GM21447 (cell line): ENCODE results near the gene RAPGEF2.
"Not testable (repeated sequence)": the region's sequence is repeated elsewhere in the genome, so short reads cannot be mapped to it uniquely, and the experiment has no call there.

ENCODE experiments used
- ATAC-seq: cut with Tn5 transposase; IDR thresholded peaks from one replicate; pipeline ENCODE4 v1.9.1; 2021; ENCODE audit not compliant: unreplicated experiment

The RAPGEF2 gene

GRCh38 chr4:159229164-159229563 lies 126.3 kb downstream of the RAPGEF2 start:
- ATAC-seq: no peak

- ATAC-seq: no peak
These were observed 129.7 kb downstream of the RAPGEF2 start for GRCh38 chr4:159232465-159233106.

GRCh38 chr4:159235779-159236368 lies 133.0 kb downstream of the RAPGEF2 start:
- no peak for ATAC-seq

GRCh38 chr4:159237975-159238374 lies 135.1 kb downstream of the RAPGEF2 start:
- ATAC-seq: no peak

- ATAC-seq: no peak
These were observed 135.8 kb downstream of the RAPGEF2 start for GRCh38 chr4:159238631-159239030.

- ATAC-seq: no peak
These were observed 136.8 kb downstream of the RAPGEF2 start for GRCh38 chr4:159239629-159240028.

GRCh38 chr4:159240046-159240445 lies 137.2 kb downstream of the RAPGEF2 start:
- no peak for ATAC-seq

- ATAC-seq: no peak
These were observed 137.8 kb downstream of the RAPGEF2 start for GRCh38 chr4:159240687-159241086.

- ATAC-seq: no peak
These were observed 139.5 kb downstream of the RAPGEF2 start for GRCh38 chr4:159242427-159242826.

- ATAC-seq: no peak
These were observed 145.7 kb downstream of the RAPGEF2 start for GRCh38 chr4:159248384-159249178.

- no peak for ATAC-seq
These were observed 148.0 kb downstream of the RAPGEF2 start for GRCh38 chr4:159250751-159251325.

- not testable (repeated sequence) for ATAC-seq
These were observed 148.7 kb downstream of the RAPGEF2 start for GRCh38 chr4:159251580-159251979.

GRCh38 chr4:159252491-159252890 lies 149.6 kb downstream of the RAPGEF2 start:
- no peak for ATAC-seq

GRCh38 chr4:159256037-159256436 lies 153.2 kb downstream of the RAPGEF2 start:
- ATAC-seq: no peak

GRCh38 chr4:159258889-159259560 lies 156.1 kb downstream of the RAPGEF2 start:
- ATAC-seq: no peak

GRCh38 chr4:159264057-159264456 lies 161.2 kb downstream of the RAPGEF2 start:
- no peak for ATAC-seq

GRCh38 chr4:159266981-159267868 lies 164.3 kb downstream of the RAPGEF2 start:
- ATAC-seq: no peak

- no peak for ATAC-seq
These were observed 165.0 kb downstream of the RAPGEF2 start for GRCh38 chr4:159267869-159268285.

GRCh38 chr4:159268607-159269006 lies 165.7 kb downstream of the RAPGEF2 start:
- ATAC-seq: no peak

- no peak for ATAC-seq
These were observed 166.2 kb downstream of the RAPGEF2 start for GRCh38 chr4:159269116-159269515.
